GM12865 (cell line): ENCODE measurements around the gene PROCA1.

Source experiments
- DNase-seq: peaks from one replicate; pipeline ENCODE4 v3.0.0; 2010; ENCODE audit warnings: low read depth
- H3K4me3 ChIP-seq: 2 replicates; pipeline ENCODE4 v1.5.1; 2011; ENCODE audit warnings: mild to moderate bottlenecking, low read depth, low read length, control low read depth
- CTCF ChIP-seq: IDR thresholded peaks from 2 replicates; pipeline ENCODE4 v1.5.1; 2011; ENCODE audit warnings: low read length, control low read depth, low read depth, inconsistent platforms; ENCODE audit not compliant: insufficient read depth; ENCODE audit errors: missing control alignments

The PROCA1 gene

DNA sequence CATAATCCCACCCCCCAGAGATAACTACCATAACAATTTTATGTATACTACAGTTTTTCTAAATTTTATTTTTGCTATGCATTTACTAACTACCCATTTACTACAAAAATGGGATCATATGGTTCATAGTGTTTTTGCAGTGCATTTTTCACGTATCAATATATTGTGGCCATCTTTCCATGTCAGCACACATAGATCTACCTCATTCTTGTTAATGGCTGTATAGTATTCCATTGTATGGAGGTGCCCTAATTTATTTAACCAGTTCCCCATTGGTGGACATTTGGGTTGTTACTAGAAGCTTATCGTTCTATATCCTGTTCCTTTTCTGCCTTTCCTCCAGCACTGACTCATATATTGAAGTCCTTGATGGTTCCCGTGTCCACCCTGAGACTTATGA lies 22.7 kb downstream of the PROCA1 start:
- no peak overlapping the region for H3K4me3 ChIP-seq
- TF ChIP-seq CTCF, result no peak
- DNase-seq, result no peak

DNA sequence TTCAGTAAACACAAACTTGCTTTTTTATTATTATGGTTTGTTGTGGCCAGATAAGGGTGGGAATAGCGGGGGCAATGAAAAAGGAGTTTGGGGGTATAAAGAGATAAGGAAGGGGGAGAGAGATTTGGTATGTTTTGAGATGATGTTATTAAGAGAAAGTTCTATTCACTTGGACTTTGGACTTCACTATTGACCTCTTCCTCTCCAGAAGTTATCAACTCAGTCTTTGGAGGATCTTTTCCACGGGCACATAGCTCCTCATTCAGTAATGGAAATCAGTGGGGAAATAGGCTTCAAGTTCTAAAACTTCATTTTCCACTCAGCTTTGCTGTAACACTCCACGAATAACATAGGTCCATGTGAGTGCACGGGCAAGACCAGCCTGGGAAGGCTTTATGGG lies 23.2 kb downstream of the PROCA1 start:
- DNase-seq, result no peak
- no peak for TF ChIP-seq CTCF
- no peak overlapping the region for H3K4me3 ChIP-seq

DNA sequence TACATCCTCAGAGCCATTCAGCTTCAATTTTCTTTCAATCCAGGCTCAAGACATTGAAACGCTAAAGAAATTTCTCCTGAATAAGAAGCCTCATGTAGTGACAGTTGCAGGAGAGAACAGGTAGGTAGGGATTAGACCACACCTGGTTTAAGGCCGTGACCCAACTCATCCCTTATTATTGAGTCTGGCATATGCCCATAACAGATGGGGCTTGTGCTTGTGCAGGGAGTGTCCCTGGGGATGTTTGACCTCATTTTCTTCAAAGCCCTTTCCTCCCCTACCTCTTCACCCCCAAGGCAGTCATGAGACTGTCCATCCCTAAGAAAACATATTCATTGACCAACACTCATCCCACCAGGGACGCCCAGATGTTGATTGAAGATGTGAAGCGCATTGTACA lies 25.4 kb downstream of the PROCA1 start:
- no peak overlapping the region for H3K4me3 ChIP-seq
- no peak for TF ChIP-seq CTCF
- no peak for DNase-seq

DNA sequence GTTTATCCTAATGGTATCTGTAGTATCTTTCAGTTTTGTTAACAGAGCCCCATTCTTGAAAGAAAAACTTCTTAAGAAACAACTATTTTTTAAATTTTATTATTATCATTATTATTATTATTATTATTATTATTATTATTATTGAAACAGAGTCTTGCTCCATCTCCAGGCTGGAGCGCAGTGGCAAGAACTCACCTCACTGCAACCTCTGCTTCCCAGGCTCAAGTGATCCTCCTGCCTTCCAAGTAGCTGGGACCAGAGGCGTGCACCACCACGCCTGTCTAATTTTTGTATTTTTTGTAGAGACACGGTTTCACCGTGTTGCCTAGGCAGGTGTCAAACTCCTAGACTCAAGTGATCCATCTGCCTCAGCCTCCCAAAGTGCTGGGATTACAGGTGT lies 26.3 kb downstream of the PROCA1 start:
- H3K4me3 ChIP-seq, result no peak overlapping the region
- no peak for TF ChIP-seq CTCF
- DNase-seq, result no peak

DNA sequence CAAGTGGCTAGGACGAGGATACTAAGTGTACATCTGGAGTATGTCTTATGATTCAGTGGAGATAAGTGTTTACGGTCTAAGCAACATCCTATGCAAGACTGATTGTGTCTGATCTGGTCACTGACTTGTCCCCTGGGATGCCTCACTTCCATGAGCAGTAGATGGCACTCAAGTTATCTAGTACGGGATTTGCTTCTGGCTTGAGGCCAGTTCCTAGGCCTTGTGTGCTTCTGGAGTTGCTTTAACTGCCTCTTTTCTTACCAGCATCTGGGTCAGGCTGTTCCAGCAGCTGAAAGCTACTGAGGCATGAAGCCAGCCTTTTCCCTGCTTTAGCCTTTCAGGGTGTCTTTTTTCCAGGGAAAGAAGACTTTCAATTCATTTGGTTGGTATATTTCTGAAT lies 26.7 kb downstream of the PROCA1 start:
- H3K4me3 ChIP-seq, result no peak overlapping the region
- no peak for DNase-seq
- no peak for TF ChIP-seq CTCF

DNA sequence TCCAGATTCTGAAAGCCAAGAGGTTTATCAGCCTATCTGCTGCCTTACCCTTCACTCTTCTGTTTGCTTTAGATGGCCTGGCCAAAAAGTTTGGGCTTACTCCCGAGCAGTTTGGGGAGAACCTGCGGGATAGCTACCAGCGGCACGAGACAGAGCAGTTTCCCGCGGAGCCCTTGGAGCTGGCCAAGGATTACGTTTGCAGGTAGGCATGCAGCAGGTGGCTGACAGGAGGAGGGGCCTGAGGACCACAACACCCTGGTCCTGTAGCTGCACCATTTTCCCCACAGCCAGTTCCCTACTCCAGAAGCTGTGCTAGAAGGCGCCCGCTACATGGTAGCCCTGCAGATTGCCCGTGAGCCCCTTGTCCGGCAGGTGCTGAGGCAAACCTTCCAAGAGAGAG lies 29.0 kb downstream of the PROCA1 start:
- TF ChIP-seq CTCF, result no peak
- no peak overlapping the region for H3K4me3 ChIP-seq
- DNase-seq, result no peak

GRCh38 chr17:28675980-28676379 lies 35.7 kb downstream of the PROCA1 start:
- H3K4me3 ChIP-seq, result no peak overlapping the region
- DNase-seq, result peak; percentile 41
- TF ChIP-seq CTCF, result peak; percentile 30
